EH (cell line): ENCODE data around the gene ELL2.
A peak's percentile ranks its signal among the peaks of the same experiment; 100 is the strongest.
"Not testable (repeated sequence)": the region's sequence is repeated elsewhere in the genome, so short reads cannot be mapped to it uniquely, and the experiment has no call there.

Experiments
- DNase-seq: peaks from one replicate; pipeline ENCODE4 v3.0.0-alpha.2; 2015; ENCODE audit warnings: low read depth

The ELL2 gene

GRCh38 chr5:95880081-95880926 is 81.3 kb downstream of the ELL2 start:
- no peak for DNase-seq

- DNase-seq = no peak
These were observed 82.0 kb downstream of the ELL2 start for GRCh38 chr5:95879661-95880060.

DNA sequence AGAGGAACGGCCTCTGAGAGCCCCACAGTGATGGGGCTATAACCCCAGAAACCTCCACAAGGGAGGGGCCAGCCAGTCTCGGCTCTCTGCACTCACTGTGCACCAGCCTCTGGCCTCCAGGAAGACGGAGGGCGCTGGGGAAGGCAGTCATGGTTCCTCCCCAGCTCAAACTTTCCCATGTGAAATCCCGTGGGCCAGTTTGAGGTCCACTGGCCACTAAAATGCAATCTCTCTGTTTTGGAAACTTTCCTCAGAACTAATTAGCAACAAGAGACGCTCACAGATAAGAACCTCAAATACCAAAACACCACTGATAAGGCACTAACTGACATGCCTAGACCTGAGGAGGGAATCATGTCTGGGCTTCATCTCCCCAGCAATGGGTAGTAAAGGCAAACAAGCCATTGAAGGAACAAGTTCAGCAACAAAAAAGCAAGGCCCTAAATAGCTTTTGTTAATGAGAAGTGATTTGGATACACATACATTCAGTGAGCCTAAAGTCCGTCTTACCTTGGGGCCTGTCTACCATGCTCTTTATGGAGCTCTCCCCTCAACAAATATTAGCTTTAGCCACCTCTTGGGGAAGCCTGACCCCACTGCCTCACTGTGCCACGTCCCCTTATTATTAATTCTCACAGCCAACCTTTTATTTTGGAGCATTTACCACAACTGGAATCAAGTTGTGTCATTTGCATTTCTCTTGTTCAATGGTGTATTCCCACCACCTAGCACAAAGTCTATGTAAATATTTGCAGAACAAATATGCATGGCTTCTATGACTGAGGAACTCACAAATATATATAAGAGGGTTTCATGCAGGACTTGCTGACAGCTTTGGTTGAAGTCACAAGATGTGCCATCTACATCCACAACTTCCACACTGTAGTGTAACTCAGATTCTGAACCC is 83.0 kb downstream of the ELL2 start:
- DNase-seq = no peak

DNA sequence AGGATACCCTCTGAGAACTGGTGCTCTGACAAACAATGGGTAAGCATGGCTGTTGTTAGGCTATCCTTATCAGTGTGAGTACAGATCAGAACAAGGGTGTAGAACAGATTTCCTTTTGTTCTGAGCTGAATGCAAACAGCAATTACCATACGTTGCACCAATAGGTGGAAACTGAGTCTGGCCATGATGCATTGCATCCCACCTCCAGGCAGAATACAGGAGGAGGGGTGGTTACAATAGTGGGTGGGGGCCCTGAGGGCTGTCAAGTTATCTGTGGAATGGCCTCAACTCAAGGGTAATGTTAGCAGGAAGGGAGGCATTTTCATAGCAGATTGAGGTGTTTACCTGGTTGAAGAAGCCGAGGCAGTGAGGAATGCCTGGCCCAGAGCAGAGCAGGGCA is 84.9 kb downstream of the ELL2 start:
- DNase-seq = no peak

GRCh38 chr5:95874246-95874645 is 87.4 kb downstream of the ELL2 start:
- DNase-seq = no peak

DNA sequence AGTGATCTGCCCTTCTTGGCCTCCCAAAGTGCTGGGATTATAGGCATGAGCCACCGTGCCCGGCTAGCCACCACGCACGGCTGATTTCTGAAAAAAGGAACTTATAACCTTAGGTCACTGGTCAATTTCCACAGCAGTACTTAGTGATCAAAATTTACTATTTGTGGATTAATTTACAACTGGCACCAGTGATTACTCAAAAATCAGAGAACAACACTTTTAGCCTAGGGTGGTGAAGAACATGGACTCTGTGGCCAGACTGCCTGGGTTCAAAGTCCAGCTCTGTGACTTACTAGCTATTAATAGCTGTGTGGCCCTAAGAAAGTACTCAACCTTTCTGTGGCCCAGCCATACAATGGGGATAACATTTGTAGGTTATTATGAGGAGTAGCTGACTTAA is 88.3 kb downstream of the ELL2 start:
- no peak for DNase-seq

DNA sequence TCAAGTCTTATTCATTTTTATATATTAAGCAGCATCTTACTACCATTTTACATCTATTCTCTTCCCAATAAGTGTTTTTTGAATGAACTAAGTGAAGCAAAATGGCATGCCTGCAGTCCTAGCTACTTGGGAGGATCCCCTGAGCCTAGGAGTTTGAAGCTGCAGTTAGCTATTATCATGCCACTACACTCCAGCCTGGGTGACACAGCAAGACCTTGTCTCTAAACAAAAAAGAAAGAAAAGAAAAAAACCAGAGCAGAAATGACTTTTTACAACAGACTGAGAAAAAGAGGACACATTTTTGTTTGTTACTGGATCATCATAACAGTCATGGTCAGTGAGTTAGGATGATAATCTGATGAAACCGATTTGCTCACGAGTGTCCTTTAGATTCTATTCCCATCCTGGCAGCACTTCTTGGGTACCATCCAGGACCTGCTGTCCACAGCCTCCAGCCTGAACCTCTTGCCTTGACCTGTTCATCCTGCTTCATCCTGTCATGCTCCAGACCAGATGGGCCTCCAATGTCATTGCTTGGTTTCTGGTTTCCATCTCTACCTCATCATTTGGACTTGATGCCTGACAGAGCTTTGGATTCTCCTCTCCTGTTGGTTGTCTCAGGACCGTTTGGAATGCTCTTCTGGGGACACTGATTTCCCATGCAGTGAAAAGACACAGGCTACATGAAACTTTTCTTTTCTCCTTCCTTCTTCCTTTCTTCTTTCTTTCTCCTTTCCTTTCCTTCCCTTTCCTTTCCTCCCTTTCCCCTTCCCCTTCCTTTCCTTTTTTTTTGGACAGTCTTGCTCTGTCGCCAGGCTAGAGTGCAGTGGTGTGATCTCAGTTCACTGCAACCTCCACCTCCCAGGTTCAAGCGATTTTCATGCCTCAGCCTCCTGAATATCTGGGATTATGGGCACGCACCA is 89.0 kb downstream of the ELL2 start:
- no peak for DNase-seq

GRCh38 chr5:95871146-95871806 is 90.4 kb downstream of the ELL2 start:
- no peak for DNase-seq

DNA sequence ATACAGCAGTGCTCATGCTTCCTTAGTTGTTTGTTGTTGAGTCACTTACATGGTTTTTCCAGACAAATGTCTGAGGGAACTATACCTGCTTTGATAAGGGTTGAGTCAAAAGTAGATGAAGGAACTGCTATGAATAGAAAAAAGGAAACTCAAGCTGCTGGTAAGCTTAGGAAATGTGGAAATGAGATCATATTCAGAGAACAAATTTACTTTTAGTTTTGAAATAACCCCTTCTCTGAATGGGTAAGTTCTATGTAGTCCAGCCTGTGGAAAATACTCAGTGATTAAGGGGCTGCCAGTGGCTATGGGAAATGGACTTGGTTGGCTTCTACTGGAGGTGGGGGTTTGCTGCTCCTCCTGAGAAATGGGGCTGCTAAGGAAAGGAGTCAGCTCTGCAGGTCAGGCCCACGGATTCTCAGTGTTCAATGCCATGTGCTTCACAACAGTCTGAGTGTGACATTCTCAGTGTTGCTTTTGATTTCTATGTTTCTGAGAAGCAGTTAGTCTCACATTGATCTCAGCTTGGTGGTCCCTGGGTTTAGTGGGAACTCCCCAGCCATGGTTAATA is 91.5 kb downstream of the ELL2 start:
- peak; percentile 54 for DNase-seq

- DNase-seq = not testable (repeated sequence)
These were observed 92.3 kb downstream of the ELL2 start for GRCh38 chr5:95869173-95869855.

GRCh38 chr5:95868136-95868535 is 93.5 kb downstream of the ELL2 start:
- no peak for DNase-seq

DNA sequence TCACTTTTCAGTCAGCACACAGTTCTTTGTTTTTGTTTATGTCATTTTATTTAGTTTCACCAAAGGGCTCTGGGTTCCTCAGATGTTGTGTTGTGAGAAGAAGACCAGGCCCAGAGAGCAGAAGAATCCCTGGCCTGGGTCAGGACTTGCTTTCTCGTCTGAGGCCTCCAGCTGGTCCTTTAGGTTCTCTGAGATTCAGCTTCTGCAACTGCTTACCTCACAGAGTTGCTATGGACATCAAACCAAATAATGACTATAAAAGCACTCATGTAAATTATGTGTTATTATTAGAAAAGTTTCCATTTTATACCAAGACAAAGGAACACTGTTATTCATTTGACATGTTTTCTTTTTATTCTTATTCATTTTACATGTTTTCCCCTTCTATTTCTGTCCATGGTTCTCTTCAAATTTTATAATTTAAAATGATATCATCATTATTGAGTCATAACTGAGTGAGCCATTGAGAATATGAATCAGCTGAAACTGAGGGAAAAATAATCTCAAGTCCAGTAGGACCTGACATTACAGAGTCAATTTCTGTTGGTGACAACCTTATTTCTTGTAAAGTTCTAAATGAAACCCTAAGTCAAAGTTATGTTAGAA is 95.1 kb downstream of the ELL2 start:
- DNase-seq = peak; percentile 50

DNA sequence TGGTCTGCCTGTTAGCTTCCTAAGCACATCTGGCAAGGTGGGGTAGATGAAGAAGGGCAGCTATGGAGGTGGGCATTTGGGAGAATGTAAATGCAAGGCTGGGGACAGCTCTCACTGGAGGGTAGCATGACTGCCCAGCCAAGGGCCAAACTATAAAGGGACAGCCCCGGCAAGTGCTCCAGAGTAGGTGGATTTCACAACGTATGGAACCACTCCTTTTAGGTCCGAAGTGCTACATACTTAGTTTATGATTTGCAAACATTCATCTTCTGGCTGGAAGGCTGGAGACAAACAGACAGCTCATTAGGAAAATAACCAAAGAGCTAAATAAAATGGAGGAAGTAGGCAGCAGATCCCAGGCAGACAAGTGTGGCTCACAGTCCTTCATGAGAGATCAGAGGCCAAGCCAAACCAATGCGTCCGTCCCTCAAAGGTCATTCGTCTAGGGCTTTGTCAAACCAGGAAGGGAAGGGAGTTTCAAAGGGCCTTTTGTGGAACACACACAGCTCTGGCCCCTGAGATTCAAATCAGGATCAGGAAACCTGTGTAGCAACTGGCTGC is 96.6 kb downstream of the ELL2 start:
- peak; percentile 68 for DNase-seq

GRCh38 chr5:95864456-95864855 is 97.2 kb downstream of the ELL2 start:
- no peak for DNase-seq

DNA sequence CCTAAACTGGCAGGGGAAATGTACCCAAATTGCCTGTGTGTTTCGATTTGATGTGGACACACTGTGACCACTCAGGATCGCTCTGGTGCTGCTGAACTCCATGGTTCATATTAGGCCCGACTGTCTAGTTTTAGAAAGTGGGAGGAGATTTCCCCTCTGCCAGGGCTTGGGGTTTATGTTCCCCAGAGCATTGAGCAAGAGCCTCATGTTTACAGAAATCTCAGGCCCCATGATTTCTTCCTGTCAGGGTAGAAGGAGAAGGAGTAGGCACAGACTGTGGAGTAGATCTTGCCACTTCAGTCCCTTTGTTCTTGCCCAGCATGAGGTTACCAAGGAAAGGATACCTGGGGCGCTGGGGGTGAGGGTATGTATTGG is 98.3 kb downstream of the ELL2 start:
- DNase-seq = peak; percentile 61

GRCh38 chr5:95862671-95863382 is 98.8 kb downstream of the ELL2 start:
- DNase-seq = peak; percentile 71

DNA sequence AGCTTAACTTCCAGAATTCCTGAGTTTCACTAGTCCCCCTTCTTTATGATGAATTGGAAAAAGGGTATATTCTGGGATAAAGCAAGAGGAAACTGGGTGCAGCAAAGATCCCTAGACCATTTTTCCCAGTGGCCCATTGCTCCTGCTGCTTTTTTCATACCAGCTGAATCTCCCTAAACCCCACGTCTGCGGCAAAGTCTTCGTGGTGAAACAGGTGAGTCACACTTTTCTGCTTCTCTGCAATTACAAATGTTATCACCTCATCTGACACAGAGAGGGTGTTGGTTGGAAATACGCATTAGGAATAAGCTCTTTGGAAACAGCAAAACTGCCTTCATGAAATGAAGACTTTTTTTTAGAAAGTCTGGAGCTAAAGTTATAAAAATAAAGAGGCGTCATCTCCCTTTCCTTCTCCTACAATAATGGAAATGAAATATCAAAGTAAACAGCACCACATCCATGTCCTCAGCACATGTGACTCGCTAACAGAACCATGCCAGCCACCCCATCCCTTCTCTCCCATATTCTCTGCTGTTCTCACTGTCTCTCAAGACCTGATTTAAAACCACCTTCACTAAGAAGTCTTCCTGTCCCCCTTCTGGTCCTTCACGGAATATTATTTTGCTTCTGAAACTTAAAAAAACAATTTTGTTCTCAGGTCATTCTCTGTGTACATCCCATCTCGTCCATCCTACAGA is 99.6 kb downstream of the ELL2 start:
- DNase-seq = peak; percentile 70

- DNase-seq = peak; percentile 100
These were observed 100.3 kb downstream of the ELL2 start for GRCh38 chr5:95861221-95861863.
